ENCODE data around the gene PCDH12.

PCDH12 gene

GRCh38 chr5:141958113-141958512 is at the start of gene PCDH12:
Gene PCDH12, minus strand, starts transcription at chr5:141958202. Its CDS starts 351 bp downstream, at chr5:141957851.
- DNase-seq, result no peak

GRCh38 chr5:142007237-142007544 is 49.2 kb upstream of the PCDH12 start:
- DNase-seq, result no peak

DNA sequence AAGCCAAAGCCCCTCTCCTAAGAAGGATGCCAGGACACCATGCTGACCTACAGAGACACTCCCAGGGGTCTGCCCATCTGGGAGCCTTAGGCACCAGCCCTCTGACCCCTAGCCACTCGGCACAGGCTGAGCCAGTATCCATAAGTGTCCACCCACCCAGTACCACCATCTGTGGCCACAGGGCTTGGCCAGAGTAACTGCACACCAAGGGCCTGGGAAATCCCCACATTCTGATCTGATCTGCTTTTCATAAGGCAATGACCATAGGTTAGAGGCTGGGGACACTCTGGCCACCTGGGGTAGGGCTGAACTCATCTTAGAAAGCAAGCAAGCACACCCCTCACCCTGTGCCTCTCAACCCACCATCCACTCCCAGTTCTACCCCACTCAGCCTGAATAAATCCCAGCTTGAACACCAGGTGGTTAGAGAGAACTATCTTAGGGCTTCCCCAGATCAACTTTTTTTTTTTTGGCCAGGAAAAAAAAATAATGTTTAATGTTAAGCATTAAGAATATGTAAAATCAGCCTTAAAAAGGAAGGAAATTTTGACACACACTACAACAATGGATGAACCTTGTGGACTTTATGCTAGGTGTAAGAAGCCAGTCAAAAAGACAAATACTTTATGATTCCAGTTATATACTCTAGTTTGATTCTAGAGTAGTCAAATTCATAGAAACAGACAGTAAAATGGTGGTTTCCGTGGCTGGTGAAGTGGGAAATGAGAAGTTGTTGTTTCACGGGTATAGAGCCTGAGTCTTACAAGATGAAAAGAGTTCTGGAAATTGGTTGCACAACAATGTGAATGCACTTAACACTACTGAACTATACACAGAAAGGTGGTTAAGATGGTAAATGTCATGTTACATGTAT is 48.6 kb upstream of the PCDH12 start:
- DNase-seq, result peak; percentile 53

DNA sequence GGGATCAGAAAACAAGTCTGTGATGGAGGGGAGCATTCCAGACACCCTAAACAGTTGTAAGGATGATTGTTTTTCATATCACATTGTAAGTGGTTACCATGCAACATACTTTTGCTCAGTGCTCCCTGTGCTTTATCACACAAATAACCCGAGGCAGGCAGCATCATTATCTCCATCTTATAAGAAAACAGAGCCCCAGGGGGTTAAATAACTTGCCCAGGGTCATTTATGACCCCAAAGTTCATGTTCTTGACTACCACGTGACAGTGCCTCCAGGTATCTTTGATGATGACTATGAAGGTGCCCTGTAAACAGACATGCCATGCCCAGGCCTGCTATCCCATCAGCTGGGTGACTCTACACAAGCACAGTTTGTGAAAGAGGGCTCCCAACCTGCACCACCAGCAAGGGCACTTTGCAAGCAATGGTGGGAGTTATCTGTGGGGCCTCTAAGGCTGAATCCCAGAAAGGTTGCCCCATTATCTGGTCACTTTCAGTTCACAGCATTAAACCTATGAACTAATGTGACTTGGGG is 45.3 kb upstream of the PCDH12 start:
- DNase-seq, result no peak

- no peak for DNase-seq
Measured at GRCh38 chr5:142000704-142001484, 42.9 kb upstream of the PCDH12 start.

- no peak for DNase-seq
Measured at GRCh38 chr5:142000173-142000572, 42.2 kb upstream of the PCDH12 start.

DNA sequence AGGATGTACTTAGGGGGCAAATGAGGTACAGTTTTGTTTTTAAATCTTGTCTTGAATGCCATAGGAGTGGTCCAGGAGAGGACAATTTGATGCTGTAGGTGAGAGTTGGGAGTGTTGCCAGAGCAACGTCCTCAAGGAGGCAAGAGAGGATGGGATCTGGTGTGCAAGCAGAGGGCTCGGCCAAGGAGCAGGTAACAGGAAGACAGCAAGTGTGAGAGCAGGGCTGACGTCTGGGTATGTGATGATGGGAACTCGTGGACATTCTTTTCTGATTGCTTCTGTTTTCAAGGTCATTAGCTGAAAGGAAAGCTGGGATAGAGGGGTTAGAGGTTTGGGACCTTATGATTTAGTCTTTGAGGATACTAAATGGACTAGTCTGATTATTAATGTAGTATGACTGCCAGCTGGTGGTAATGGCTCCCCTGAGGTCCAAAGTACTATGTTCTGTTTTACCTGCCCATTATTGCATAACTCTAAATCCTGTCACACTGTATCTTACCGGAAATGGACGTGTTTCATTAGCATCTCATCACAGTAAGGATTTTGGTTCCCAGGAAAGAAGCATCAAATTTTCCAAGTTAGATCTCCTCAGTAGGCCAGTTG is 39.5 kb upstream of the PCDH12 start:
- DNase-seq, result no peak

DNA sequence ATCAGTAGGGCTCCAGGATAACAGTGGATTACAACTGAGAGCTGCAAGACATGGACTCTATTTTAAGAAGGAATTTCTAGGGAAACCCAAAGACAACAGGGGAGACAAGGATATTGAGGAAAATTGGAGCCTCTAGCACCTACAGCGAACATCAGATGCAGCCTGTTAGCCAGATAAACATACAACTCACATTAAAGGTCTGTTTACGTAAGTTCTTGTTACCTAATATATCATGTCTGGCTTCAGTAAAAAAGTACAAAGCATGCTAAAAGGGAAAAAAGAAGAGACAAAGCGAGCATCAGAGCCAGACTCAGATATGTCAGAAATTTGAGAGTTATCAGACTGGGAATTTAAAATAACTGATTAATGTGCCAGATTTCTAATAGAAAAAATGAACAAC is 37.7 kb upstream of the PCDH12 start:
- no peak for DNase-seq

GRCh38 chr5:141994511-141995136 is 36.6 kb upstream of the PCDH12 start:
- DNase-seq, result no peak

DNA sequence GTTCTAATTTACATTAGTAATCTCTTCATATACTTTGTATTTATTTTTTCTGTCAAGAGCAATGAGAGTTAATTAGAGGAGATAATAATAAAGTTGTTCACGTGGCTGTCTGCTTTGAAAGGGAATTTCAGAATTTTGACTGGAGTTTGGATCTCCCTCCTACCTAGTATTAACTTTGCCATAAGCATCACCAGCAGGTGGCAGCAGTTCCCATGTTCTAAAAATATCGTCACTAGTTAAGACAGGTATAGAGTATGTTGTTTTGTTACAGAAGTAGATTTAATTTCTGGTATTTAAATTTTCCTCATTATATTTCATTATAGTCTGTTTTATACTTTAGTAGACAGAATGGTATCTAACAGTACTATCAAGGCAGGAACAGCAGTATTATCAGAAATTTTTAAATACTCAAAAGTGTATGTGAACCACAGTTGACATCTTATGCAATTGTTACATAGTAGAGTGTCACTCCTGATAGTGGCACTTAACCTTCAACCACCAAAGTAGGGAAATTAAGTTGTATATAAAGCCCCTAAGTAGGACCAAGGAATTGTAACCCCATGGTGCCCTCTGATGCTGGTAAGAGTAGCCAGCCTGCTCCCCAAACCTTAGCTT is 34.5 kb upstream of the PCDH12 start:
- peak; percentile 80 for DNase-seq

DNA sequence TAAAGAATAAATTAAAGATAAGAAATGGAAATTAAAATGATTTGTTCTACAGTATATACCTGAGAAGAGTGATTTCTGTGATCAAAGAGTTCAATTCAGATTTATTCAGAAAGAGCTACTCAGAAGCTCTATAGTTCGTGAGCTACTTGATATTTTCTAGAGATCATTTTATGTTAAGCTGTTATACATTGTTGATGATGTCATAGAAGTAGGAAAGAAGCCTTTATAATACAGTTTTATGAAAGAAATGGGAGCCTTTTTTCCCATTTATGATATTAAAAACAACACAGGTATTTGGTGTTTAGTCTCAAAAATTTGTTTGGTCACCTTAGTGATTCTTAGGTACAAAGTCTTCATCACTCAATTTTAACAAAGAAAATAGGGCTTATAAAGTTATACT is 31.7 kb upstream of the PCDH12 start:
- DNase-seq, result no peak

GRCh38 chr5:141986072-141986471 is 28.1 kb upstream of the PCDH12 start:
- DNase-seq, result no peak

DNA sequence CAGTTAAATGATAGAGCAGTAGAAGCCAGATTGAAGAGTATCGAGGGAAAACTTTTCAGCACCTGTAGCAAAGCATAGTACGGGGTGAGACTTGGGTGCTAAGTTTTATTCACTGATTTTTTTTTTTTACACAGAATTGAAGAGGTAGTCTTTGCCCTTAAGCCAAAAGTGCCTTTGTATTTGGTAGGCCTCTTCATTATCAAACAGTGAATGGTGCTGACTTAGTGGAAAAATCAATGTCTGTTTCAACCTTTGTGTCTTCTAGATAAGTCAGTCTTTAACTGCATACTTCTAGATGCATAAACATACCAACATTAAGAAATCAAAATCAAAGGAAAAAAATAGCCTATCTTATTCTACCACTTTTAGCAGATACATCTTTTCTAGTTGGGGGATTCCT is 24.6 kb upstream of the PCDH12 start:
- DNase-seq, result no peak

GRCh38 chr5:141978389-141978788 is 20.4 kb upstream of the PCDH12 start:
- DNase-seq, result no peak

GRCh38 chr5:141976176-141976575 is 18.2 kb upstream of the PCDH12 start:
- DNase-seq, result no peak

GRCh38 chr5:141973871-141974595 is 16.0 kb upstream of the PCDH12 start:
- DNase-seq, result no peak

DNA sequence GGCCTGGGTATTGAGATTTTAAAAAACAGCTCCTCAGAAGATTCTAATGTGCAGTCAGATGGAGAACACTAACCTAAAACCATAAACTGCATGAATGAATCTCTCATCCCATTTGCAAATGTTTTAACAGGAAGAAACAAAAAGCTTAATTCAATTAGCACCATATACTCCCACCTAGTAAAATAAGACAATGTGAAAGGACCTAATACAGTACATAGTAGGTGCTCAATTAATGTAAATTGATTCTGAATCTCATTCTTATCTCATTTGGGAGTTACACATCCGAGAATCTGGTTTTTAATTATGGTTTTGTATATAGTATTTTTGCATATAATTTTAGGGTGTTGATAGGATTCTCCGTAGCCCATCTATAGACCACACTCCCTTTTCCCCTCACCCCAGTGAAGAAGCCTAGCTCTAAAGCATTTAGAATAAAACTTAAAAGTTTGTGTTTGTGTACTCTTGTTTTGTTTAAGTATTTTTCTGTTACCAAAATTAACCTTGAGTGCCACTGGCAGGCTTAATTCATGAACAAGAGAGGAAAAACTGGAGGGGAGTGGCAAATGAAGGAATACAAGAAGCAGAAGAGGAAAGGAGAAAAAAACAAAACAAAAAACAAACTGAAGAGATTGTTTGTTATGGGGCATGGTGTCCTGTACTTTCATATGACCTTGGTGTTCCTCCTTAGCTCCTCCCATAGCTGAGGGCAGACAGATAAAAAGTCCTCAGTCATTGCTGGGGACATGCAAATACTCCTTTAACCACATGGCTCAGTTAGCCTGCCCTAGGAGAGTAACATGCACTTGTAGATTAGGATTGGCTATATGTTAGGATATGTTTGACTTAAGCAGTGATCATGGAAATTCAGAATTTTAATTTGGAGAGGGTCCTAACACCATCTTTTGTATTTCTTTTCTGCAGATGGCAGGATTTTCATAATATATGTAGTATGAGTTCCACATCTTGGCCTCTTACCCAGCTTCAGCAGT is 12.1 kb upstream of the PCDH12 start:
- peak; percentile 61 for DNase-seq

- peak; percentile 97 for DNase-seq
Measured at GRCh38 chr5:141968914-141969608, 11.1 kb upstream of the PCDH12 start, which contains the start of gene RNF14. Gene RNF14, plus strand, starts transcription at chr5:141969105. Its CDS starts 4,484 bp downstream, at chr5:141973589.

- no peak for DNase-seq
Measured at GRCh38 chr5:141966963-141967333, 8.9 kb upstream of the PCDH12 start.
